OCI-M1 (cell line): ENCODE results near the gene MYOCOS.
"Not testable (repeated sequence)": the region's sequence is repeated elsewhere in the genome, so short reads cannot be mapped to it uniquely, and the experiment has no call there.

Experiments used
- DNase-seq: peaks from one replicate; lab custom pipeline; 2025; lab: John Stamatoyannopoulos, UW

Gene MYOCOS, protein sequence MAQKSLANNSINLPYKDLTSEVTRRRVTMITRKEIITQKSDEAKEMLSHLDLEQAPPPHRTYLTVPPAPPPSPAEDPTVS

DNA sequence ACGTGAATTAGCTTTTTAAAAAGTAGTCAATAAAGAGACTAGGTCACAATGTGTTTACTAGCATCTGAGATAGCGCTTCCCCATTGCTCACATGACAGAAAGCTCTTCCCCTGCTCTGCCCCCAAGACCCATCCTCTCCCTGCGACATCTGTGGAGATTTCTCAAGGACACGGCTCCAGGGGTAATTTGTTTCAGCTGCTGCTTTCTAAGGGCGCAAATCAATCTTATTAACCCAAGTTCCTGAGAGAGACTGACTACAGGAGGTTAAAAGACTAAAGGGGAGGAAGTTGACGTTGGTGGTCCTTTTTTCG is at the start of gene MYOCOS:
TSS of gene MYOCOS (plus strand) at position 92 of the 311 bp plus-strand sequence. CDS start 1,641 bp downstream, outside the sequence.
- DNase-seq, result no peak

DNA sequence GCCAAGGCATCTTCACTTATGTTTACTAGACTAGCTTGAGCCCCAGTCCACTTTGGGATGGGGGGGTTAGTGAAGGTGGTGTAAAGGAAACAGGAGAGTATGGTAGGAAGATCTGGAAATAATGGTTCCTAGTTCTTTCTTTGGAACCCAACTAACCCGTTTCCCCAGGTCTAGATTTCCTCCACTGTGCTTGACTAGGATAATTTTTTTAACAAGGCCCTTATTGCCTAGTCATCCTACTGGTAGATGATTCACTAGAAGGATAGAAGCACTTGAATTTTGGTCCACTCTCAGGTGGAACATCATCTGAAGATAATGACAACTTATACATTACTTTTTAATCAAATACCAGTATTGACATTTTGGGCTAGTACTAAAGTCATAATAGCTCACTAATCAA is 45.9 kb upstream of the MYOCOS start:
- no peak for DNase-seq

- DNase-seq, result no peak
Observed at GRCh38 chr1:171581226-171581625, 40.8 kb upstream of the MYOCOS start.

GRCh38 chr1:171581766-171582165 is 40.3 kb upstream of the MYOCOS start:
- peak; percentile 28 for DNase-seq

DNA sequence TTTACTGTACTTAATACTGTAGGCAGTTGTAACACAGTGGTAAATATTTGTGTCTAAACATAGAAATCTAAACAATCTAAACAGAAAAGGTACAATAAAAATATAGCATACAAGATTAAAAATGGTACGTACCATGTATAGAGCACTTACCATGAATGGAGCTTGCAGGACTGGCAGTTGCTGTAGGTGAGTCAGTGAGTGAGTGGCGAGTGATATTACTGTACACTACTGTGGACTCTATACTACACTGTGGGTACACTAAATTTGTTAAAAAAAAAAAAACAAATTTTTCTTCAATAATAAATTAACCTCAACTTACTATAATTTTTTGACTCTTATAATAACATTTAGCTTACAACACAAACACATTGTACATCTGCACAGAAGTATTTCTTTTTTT is 39.5 kb upstream of the MYOCOS start:
- no peak for DNase-seq

- no peak for DNase-seq
Observed at GRCh38 chr1:171583591-171584201, 38.3 kb upstream of the MYOCOS start.

GRCh38 chr1:171585715-171586114 is 36.3 kb upstream of the MYOCOS start:
- no peak for DNase-seq

DNA sequence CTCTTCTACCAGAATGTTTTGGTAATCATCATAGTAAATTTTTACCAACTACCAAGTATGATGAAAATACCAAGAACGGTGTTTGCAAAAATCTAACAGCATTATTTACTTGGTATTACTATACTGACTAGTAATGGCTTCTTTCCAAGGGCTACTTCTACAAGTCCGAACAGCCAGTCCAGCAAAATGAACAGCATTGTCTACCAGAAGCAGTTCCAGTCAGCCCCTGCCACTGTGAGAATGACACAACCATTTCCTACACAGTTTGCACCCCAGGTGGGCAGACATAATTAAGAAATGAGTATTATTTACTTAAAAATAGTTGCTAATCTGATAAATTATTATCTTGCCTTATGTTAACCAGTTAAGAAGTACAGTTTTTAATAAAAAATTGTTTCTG is 33.8 kb upstream of the MYOCOS start:
- DNase-seq, result no peak

DNA sequence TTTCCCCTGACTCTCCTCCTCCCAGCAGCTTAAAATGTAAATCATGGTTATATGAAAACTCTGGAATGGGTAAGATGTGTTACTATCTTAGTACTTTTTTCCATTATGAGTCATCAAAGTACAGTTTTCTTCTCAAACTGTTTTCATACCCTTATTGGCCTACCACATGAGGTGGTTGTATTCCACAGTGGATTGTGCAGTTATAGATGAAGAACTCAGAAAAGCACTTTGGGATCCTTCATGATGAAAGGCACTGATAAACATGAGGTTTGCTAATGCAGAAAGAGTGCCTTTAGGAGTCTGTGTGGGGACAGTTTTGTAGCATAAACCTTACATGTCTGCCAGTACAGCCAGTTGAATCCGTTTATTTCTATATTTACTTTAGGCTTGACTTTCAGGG is 32.0 kb upstream of the MYOCOS start:
- no peak for DNase-seq

DNA sequence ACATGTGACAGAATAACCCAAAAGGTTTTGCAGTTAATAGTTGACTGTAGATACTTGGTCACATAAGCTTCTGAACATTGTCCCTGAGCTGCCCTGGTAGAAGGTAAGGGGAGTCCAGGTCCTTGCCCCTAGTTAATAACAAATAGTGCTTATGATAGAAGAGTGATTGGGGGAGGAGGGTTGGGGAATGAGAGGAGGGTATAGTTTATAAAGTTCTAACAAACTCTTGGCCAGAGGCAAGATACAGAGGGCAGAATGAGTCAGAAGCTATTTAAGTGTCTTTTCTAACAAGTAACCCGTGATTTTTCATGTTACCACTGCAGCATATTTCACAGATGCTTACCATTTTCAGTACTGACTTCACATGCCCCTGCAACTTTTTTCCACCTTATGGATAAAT is 26.7 kb upstream of the MYOCOS start:
- no peak for DNase-seq

- no peak for DNase-seq
Observed at GRCh38 chr1:171596119-171596518, 25.9 kb upstream of the MYOCOS start.

DNA sequence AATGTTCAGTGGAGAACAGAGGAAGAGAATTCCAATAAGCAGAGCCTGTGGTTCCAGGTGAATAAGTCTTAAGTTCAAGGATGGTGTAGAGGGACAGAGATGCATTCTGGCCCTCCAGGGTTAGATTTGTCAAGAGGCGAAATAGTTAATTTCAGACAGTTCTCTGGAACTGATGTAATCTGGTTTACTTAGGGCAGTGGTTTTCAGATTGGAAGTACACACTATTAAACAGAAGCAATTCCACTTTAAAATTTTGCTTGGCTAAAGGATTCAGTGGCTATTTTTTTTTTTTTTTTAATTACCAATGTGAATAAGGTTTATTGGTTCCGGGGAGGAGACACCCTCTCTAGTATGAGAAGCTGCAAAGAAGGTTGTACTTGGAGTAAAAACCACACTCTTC is 25.3 kb upstream of the MYOCOS start:
- no peak for DNase-seq

- no peak for DNase-seq
Observed at GRCh38 chr1:171597203-171597602, 24.8 kb upstream of the MYOCOS start.

- not testable (repeated sequence) for DNase-seq
Observed at GRCh38 chr1:171600310-171600709, 21.7 kb upstream of the MYOCOS start.

DNA sequence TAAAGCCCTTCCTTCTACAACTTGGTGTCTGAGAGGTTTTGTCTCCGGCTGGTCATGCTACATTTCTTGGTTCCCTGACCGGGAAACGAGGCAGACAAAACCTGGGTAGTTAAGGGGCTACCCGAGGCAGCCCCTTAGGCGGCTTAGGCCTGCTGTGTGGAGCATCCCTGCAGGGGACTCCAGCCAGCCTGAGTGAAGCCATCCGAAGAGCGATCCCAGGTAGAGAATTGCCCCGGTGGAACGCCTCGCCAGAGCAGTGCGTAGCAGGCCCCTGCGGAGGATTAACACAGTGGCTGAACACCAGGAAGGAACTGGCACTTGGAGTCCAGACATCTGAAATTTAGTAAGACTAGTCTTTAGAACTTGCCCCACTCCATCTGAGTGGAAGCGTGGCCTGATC is 21.2 kb upstream of the MYOCOS start:
- DNase-seq, result no peak

- not testable (repeated sequence) for DNase-seq
Observed at GRCh38 chr1:171603042-171603441, 19.0 kb upstream of the MYOCOS start.

DNA sequence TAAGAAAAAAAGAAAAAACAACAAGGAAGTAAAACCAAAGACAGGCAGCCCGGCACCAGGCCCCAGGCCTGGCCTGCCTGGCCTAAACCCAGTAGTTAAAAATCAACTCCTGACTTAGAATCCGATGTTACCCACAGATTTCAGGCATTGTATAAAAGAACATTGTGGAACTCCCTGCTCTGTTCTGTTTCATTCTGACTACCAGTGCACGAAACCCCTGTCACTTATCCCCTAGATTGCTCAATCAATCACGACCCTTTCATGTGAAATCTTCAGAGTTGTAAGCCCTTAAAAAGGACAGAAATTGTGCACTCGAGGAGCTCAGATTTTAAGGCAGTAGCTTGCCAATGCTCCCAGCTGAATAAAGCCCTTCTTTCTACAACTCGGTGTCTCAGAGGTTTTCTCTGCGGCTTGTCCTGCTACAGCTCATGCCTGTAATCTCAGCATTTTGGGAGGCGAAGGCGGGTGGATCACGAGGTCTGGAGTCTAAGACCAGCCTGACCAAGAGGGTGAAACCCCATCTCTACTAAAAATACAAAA is 15.6 kb upstream of the MYOCOS start:
- no peak for DNase-seq

DNA sequence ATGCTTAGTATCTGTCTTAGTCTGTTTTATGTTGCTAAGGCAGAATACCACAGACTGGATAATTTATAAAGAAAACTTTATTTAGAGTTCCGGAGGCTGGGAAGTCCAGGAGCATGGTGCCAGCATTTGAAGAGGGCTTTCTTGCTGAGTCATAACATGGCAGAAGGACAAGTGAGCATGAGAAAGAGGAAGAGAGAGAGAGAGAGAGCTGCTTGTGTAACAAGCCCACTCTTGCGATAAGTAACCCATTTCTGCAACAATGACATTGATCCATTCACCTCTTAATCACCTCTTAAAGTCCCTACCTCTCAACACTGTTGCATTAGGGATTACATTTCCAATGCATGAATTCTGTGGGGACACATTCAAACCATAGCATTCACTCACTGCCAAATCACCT is 11.7 kb upstream of the MYOCOS start:
- peak; percentile 37 for DNase-seq

DNA sequence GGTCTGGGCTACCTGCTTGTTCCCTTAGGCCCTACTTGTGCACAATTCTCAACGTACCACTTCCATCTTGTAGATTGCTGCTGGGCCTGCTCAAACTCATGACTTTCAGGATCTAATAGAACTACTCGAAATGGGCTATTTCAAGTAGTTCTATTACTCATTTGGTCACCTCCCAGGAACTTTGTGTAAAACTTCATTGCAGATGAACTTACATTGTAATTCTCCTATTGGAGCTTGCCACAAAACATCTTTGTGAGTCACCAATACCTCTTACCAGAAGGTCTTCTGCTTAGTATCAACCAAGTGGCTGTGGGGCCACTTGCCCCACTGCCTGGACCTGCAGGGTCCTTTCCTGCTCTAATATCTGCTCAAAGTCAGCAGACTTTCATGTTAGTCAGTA is 10.7 kb upstream of the MYOCOS start:
- no peak for DNase-seq

DNA sequence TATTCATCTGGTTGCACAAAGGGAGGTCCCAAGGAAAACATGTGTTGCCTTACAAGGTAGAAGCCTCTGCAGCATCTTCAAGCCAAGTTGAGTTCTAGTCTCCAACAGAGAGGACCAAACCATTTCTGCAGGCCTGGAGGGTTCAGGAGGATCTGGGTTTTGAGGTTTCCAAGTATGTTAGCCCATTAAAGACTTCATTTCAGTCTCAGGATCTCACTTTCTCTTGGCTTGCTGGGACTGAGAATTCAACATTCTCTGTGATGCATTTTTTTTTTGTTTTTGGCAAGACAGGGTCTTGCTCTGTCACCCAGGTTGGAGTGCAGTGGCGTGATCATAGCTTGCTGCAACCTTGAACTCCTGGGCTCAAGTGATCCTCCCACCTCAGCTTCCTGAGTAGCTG is 8.8 kb upstream of the MYOCOS start:
- DNase-seq, result no peak

DNA sequence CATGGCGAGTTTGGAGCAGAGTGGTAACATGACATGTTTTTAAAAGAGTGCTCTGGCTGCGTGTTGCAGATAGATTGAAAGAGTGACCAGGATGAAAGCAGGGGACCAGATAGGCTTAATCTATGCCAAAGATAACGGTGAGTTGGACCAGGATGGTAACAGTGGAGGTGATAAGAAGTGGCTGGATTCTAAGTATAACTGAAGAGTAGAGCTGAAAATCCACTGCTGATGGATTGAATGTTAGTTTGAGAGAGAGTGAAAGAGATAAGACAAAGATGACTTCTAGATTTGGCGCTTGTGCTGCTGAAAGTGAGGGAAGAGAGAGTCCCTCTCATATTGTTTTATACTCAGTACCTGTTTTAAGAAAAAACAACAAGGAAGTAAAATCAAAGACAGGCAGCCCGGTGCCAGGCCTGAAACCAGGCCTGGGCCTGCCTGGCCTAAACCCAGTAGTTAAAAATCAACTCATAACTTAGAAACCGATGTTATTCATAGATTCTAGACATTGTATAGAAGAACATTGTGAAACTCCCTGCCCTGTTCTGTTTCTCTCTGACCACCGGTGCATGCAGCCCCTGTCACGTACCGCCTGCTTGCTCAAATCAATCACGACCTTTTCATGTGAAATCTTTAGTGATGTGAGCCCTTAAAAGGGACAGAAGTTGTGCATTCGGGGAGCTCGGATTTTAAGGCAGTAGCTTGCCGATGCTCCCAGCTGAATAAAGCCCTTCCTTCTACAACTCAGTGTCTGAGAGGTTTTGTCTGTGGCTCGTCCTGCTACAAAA is 6.7 kb upstream of the MYOCOS start:
- DNase-seq, result peak; percentile 24

DNA sequence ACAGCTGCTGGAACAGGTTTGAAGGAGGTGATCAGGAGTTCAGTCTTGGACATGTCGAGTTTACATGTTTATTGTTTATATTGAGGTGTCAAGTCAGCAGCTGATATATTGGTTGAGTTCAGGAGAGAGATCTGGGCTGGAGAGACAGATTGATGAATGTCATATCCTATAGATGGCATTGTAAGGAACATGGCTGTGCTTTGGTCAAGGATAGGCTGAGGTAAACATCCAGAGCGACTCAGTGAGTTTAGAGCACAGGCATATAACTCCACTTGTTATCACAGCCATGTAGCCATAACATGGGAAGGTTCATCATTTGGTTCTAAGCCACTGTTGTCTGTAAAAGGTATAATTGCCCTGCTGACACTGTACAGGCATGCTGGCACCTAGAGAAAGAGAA is 5.5 kb upstream of the MYOCOS start:
- no peak for DNase-seq

GRCh38 chr1:171623651-171624331 is 1.7 kb downstream of the MYOCOS start:
- no peak for DNase-seq
